GM12878 (cell line): ENCODE results near the gene CREB5. TPM values are rescaled to one million over a fixed set of nuclear protein-coding genes. Genes with fewer than 3 reads are reported as not detected.

Experiments
- ATAC-seq: fragments of 200-7000 bp; cut with Tn5 transposase; 3 replicates; pipeline ENCODE4 v1.9.1; 2020; ENCODE audit warnings: mild to moderate bottlenecking, moderate library complexity
- BruUV-seq: library from RNA; stranded (reverse); fragments of 400-500 nt; replicated peaks from 2 replicates; lab custom pipeline; 2021; lab: Mats Ljungman, UMichigan
- CTCF ChIA-PET: fragments of 300-600 bp; sonication (Branson Sonifier 250); formaldehyde crosslinking; extraction: SDS; loops from one replicate; lab custom pipeline; 2021; ENCODE audit warnings: inconsistent platforms; lab: Yijun Ruan, JAX
- POLR2A ChIA-PET: fragments of 350-600 bp; formaldehyde crosslinking; extraction: SDS; loops from one replicate; lab custom pipeline; 2021; ENCODE audit warnings: inconsistent platforms; lab: Charles Lee
- RAD21 ChIA-PET: fragments of 300-600 bp; sonication (Branson Sonifier 250); formaldehyde crosslinking; loops from one replicate; lab custom pipeline; 2023; ENCODE audit warnings: antibody characterized with exemption; ENCODE audit not compliant: unreplicated experiment; lab: Charles Lee
- SMC1A ChIA-PET: fragments of 300-600 bp; sonication (Branson Sonifier 250); formaldehyde crosslinking; loops from one replicate; lab custom pipeline; 2023; ENCODE audit not compliant: unreplicated experiment, uncharacterized antibody; lab: Charles Lee
- DNase-seq: peaks from one replicate; pipeline ENCODE4 v3.0.0-alpha.2; 2011; ENCODE audit warnings: low read depth, low spot score
- FAIRE-seq: peaks from 3 replicates; lab custom pipeline; 2011; peaks lifted over from hg19 to GRCh38; lab: Jason Lieb, UNC
- H2AFZ ChIP-seq: 2 replicates; pipeline ENCODE4 v1.6.0; 2011; ENCODE audit warnings: low read depth, low read length, control low read depth; ENCODE audit not compliant: control insufficient read depth
- H3K27ac ChIP-seq: 2 replicates; pipeline ENCODE4 v1.5.1; 2011; ENCODE audit warnings: control low read depth; ENCODE audit not compliant: control insufficient read depth, insufficient read depth
- H3K27me3 ChIP-seq, 2 experiments: replicated peaks in 1 of 2; 2 replicates each; pipeline versions ENCODE4 v1.6.0 to v1.6.1; 2011; ENCODE audit warnings: low read length in 1 of 2; ENCODE audit not compliant: control insufficient read depth in 2 of 2, insufficient read depth in 2 of 2
- H3K36me3 ChIP-seq, 2 experiments: 2 replicates each; pipeline ENCODE4 v1.5.1; 2011; ENCODE audit warnings: low read length in 1 of 2; ENCODE audit not compliant: control insufficient read depth in 2 of 2, insufficient read depth in 2 of 2
- H3K4me1 ChIP-seq: 2 replicates; pipeline ENCODE4 v1.6.1; 2011; ENCODE audit warnings: mild to moderate bottlenecking, low read length, moderate library complexity, mixed read lengths; ENCODE audit not compliant: control insufficient read depth, insufficient read depth
- H3K4me2 ChIP-seq: 2 replicates; pipeline ENCODE4 v1.6.0; 2011; ENCODE audit warnings: control low read depth; ENCODE audit not compliant: control insufficient read depth, insufficient read depth
- H3K4me3 ChIP-seq: fragments of 200-600 bp; sonication (generic); 2 replicates; pipeline ENCODE4 v1.5.1; 2016
- H3K79me2 ChIP-seq: 2 replicates; pipeline ENCODE4 v1.6.0; 2011; ENCODE audit warnings: low read length; ENCODE audit not compliant: control insufficient read depth, insufficient read depth
- H3K9ac ChIP-seq: 2 replicates; pipeline ENCODE4 v1.8.0; 2011; ENCODE audit warnings: low read length, control low read depth, mixed read lengths; ENCODE audit not compliant: control insufficient read depth, insufficient read depth
- H3K9me3 ChIP-seq: replicated peaks from 3 replicates; pipeline ENCODE4 v1.5.1; 2011; ENCODE audit warnings: mild to moderate bottlenecking, low read length; ENCODE audit not compliant: control insufficient read depth, insufficient read depth
- H4K20me1 ChIP-seq: 2 replicates; pipeline ENCODE4 v1.6.0; 2011; ENCODE audit not compliant: control insufficient read depth, insufficient read depth
- ATF7 ChIP-seq: fragments of 450-650 bp; IDR thresholded peaks from 2 replicates; pipeline ENCODE4 v1.6.1; 2016; ENCODE audit warnings: low read depth, mild to moderate bottlenecking
- CBFB ChIP-seq: IDR thresholded peaks from 2 replicates; pipeline ENCODE4 v1.6.1; 2016; ENCODE audit warnings: antibody characterized with exemption, low read depth
- CEBPZ ChIP-seq: fragments of 150-350 bp; IDR thresholded peaks from 2 replicates; pipeline ENCODE4 v1.6.1; 2016; ENCODE audit warnings: low read depth, low read length
- FOXM1 ChIP-seq: IDR thresholded peaks from 2 replicates; pipeline ENCODE4 v1.6.1; 2012; ENCODE audit warnings: low read depth, mild to moderate bottlenecking, inconsistent platforms, low read length, moderate library complexity
- HSF1 ChIP-seq: fragments of 150-350 bp; IDR thresholded peaks from 2 replicates; pipeline ENCODE4 v1.6.1; 2014; ENCODE audit warnings: mild to moderate bottlenecking, low read depth, low read length
- IRF4 ChIP-seq: IDR thresholded peaks from 2 replicates; pipeline ENCODE4 v1.6.1; 2011; ENCODE audit warnings: low read depth, low read length
- NFYA ChIP-seq: IDR thresholded peaks from 2 replicates; pipeline ENCODE4 v1.6.1; 2011; ENCODE audit warnings: low read depth, mild to moderate bottlenecking, low read length, improper control_type of control experiment, borderline replicate concordance
- NFYB ChIP-seq: IDR thresholded peaks from 2 replicates; pipeline ENCODE4 v1.6.1; 2011; ENCODE audit warnings: low read depth, mild to moderate bottlenecking, low read length, improper control_type of control experiment, moderate library complexity; ENCODE audit not compliant: insufficient read depth
- NR2C2 ChIP-seq: IDR thresholded peaks from 2 replicates; pipeline ENCODE4 v1.6.1; 2011; ENCODE audit warnings: borderline replicate concordance, low read depth; ENCODE audit not compliant: control insufficient read depth, insufficient read length
- PAX8 ChIP-seq: fragments of 450-650 bp; IDR thresholded peaks from 2 replicates; pipeline ENCODE4 v1.6.1; 2017; ENCODE audit warnings: mild to moderate bottlenecking, moderate library complexity
- WGBS: methylation state at CpG from one replicate; pipeline ENCODE4 v1.1.6; 2016; ENCODE audit warnings: low lambda C conversion rate; ENCODE audit not compliant: insufficient replicate concordance, insufficient coverage; ENCODE audit errors: missing lambda C conversion rate; 5-methylcytosine and 5-hydroxymethylcytosine counted together
- in situ Hi-C: fragments of 300-500 bp; cut with MboI; formaldehyde crosslinking; loops from 9 replicates; pipeline ENCODE4 v1.14.3; 2018; ENCODE audit warnings: mixed read lengths
- intact Hi-C: fragments of 100-400 bp; cut with micrococcal nuclease; formaldehyde crosslinking; loops from one replicate; pipeline ENCODE4 v1.14.2; 2022; ENCODE audit not compliant: unreplicated experiment
- polyA plus RNA-seq, 11 experiments: library from polyadenylated mRNA; depleted of rRNA in 4 of 11; unstranded in 6 of 11; stranded (reverse) in 5 of 11; fragments of >200 nt; fragmentation: Nextera tagmentation in 4 of 11; fragmentation: Illumina TruSeq in 1 of 11; extraction: Ambion mirVana in 4 of 11; extraction: Trizol in 1 of 11; gene quantifications; 1 replicate in 1 of 11; 2 replicates in 10 of 11; pipeline versions ENCODE4 v1.2.1 to v1.2.3, GENCODE V29; 2011 to 2016; ENCODE audit warnings: inconsistent platforms in 2 of 11, missing spikeins in 2 of 11, low read depth in 1 of 11
- total RNA-seq, 4 experiments: library from RNA; depleted of rRNA in 3 of 4; stranded (reverse); fragments of >200 nt in 3 of 4; fragmentation: Illumina TruSeq in 1 of 4; extraction: Trizol in 1 of 4; gene quantifications; 2 replicates each; pipeline versions ENCODE4 v1.2.1 to v1.2.3, GENCODE V29; 2013 to 2021
- TF ChIP-seq, protein P1 (sequence below): IDR thresholded peaks from 2 replicates; pipeline ENCODE4 v1.6.1; 2011; ENCODE audit warnings: borderline replicate concordance, low read depth, mild to moderate bottlenecking, moderate library complexity, mixed read lengths, low read length; ENCODE audit not compliant: insufficient read depth; ENCODE audit errors: extremely low read length

CREB5 gene
- total and polyA plus RNA-seq, 10 of the 15 experiments (the other 5 are each of a cell fraction or from before 2014, with no cell fraction given), result 12.9 to 74.1 (median 53.0) TPM

- RAD21 ChIA-PET, result no interaction called here
- no peak overlapping the region for H3K4me3 ChIP-seq
- H4K20me1 ChIP-seq, result no peaks in the 10 kb centered on the region
- POLR2A ChIA-PET, result no interaction called here
- in situ Hi-C loops (no loop called here), intact Hi-C loops (no loop called here)
- no peaks in the 10 kb centered on the region for H3K4me1 ChIP-seq
- H3K27me3 ChIP-seq, result no peaks in the 10 kb centered on the region
- H3K27ac ChIP-seq, result no peak overlapping the region
- SMC1A ChIA-PET, result interaction anchor here (0.7 kb wide), 1 partner anchor 9 kb away, joined by 3 read pairs; no protein-coding TSS in a partner anchor
- BruUV-seq, result no TSS peak
- H3K9ac ChIP-seq, result no peak overlapping the region
- DNase-seq (no peak), ATAC-seq (no peak), FAIRE-seq (no peak)
- CTCF ChIA-PET, result no interaction called here
- H3K9me3 ChIP-seq, result no peaks in the 10 kb centered on the region
- 66% methylated on average over 9 of the region's 9 CpGs for WGBS
- H3K4me2 ChIP-seq, result no peak overlapping the region
- no peaks in the 10 kb centered on the region for H3K79me2 ChIP-seq
- no peak overlapping the region for H2AFZ ChIP-seq
- TF ChIP-seq NFYA, result no peak
- H3K36me3 ChIP-seq, result no peaks in the 10 kb centered on the region; a peak in 2 of 4 replicates
These were observed 381.2 kb downstream of the CREB5 start for GRCh38 chr7:28793381-28794085.

GRCh38 chr7:28798274-28798673 is 386.0 kb downstream of the CREB5 start:
- no peaks in the 10 kb centered on the region for H3K79me2 ChIP-seq
- H2AFZ ChIP-seq, result no peak overlapping the region
- no peak overlapping the region for H3K4me2 ChIP-seq
- no peaks in the 10 kb centered on the region for H3K4me1 ChIP-seq
- in situ Hi-C loops (no loop called here), intact Hi-C loops (no loop called here)
- no TSS peak for BruUV-seq
- no peak overlapping the region for H3K27ac ChIP-seq
- WGBS, result 61% methylated on average over 15 of the region's 15 CpGs
- SMC1A ChIA-PET, result interaction anchor here (0.6 to 1.6 kb wide), 5 partner anchors 12 to 77 kb away, joined by 3 read pairs; no protein-coding TSS in a partner anchor
- no peaks in the 10 kb centered on the region for H3K9me3 ChIP-seq
- POLR2A ChIA-PET, result no interaction called here
- H3K9ac ChIP-seq, result no peak overlapping the region
- ATAC-seq (no peak), DNase-seq (no peak), FAIRE-seq (no peak)
- H3K27me3 ChIP-seq, result no peaks in the 10 kb centered on the region
- H4K20me1 ChIP-seq, result no peaks in the 10 kb centered on the region
- no peak overlapping the region for H3K4me3 ChIP-seq
- CTCF ChIA-PET, result no interaction called here
- H3K36me3 ChIP-seq, result peaks cover 0 to 2% of the 10 kb centered on the region in 2 experiments; a peak in 2 of 4 replicates
- RAD21 ChIA-PET, result no interaction called here
- TF ChIP-seq CEBPZ, result no peak
- no peak for TF ChIP-seq PAX8
- TF ChIP-seq NR2C2, result no peak
- no peak for TF ChIP-seq NFYB
- no peak for TF ChIP-seq FOXM1
- TF ChIP-seq CBFB, result no peak
- no peak for TF ChIP-seq IRF4
- TF ChIP-seq, protein P1, sequence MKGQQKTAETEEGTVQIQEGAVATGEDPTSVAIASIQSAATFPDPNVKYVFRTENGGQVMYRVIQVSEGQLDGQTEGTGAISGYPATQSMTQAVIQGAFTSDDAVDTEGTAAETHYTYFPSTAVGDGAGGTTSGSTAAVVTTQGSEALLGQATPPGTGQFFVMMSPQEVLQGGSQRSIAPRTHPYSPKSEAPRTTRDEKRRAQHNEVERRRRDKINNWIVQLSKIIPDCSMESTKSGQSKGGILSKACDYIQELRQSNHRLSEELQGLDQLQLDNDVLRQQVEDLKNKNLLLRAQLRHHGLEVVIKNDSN, result no peak
- no peak for TF ChIP-seq HSF1
- no peak for TF ChIP-seq ATF7
